Breast epithelium (tissue), 3 donors: Measurements from ENCODE around the gene MGAT4B.

Experiments
- POLR2AphosphoS5 ChIP-seq, 3 donors: sonication (generic); formaldehyde crosslinking; IDR thresholded peaks; one replicate each; pipeline ENCODE4 v1.6.1; 2017; ENCODE audit warnings: antibody characterized with exemption in 3 of 3
- TF ChIP-seq, protein P1 (sequence below), 3 donors: fragments of 450-650 bp; IDR thresholded peaks; one replicate each; pipeline ENCODE4 v1.5.1; 2016 to 2017; ENCODE audit warnings: antibody characterized with exemption in 3 of 3, mild to moderate bottlenecking in 3 of 3, moderate library complexity in 3 of 3

GRCh38 chr5:179802950-179803562 is 3.6 kb downstream of the MGAT4B start:
- no peak for TF ChIP-seq POLR2AphosphoS5 (IDR thresholded peaks at IDR 0.05)
- TF ChIP-seq, protein P1, sequence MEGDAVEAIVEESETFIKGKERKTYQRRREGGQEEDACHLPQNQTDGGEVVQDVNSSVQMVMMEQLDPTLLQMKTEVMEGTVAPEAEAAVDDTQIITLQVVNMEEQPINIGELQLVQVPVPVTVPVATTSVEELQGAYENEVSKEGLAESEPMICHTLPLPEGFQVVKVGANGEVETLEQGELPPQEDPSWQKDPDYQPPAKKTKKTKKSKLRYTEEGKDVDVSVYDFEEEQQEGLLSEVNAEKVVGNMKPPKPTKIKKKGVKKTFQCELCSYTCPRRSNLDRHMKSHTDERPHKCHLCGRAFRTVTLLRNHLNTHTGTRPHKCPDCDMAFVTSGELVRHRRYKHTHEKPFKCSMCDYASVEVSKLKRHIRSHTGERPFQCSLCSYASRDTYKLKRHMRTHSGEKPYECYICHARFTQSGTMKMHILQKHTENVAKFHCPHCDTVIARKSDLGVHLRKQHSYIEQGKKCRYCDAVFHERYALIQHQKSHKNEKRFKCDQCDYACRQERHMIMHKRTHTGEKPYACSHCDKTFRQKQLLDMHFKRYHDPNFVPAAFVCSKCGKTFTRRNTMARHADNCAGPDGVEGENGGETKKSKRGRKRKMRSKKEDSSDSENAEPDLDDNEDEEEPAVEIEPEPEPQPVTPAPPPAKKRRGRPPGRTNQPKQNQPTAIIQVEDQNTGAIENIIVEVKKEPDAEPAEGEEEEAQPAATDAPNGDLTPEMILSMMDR (IDR thresholded peaks at IDR 0.05), result no peak
